Activated naive CD8-positive, alpha-beta T cell treated with anti-CD3 and anti-CD28 coated beads, Interleukin-2, amount 10 ng/mL, durations not matched to agents 7 days and 5 days (primary cell): ENCODE data around the gene GAB1. TPM values are rescaled to one million over a fixed set of nuclear protein-coding genes. Genes with fewer than 3 reads are reported as not detected.

Experiments used
- ATAC-seq: fragments of 150-1000 bp; cut with Tn5 transposase; one replicate; pipeline ENCODE4 v1.10.0; 2021; ENCODE audit warnings: low read depth, moderate library complexity
- POLR2A ChIA-PET: fragments of 350-600 bp; sonication (Branson Sonifier 250); formaldehyde crosslinking; loops from one replicate; lab custom pipeline; 2021; ENCODE audit warnings: antibody characterized with exemption; lab: Charles Lee
- DNase-seq: peaks from one replicate; pipeline ENCODE4 v3.0.0; 2021
- H3K27ac Mint-ChIP-seq: one replicate; pipeline ENCODE4 v1.8.0; 2022; ENCODE audit warnings: mild to moderate bottlenecking, mixed read lengths
- H3K27me3 Mint-ChIP-seq: one replicate; pipeline ENCODE4 v1.8.0; 2022; ENCODE audit warnings: mild to moderate bottlenecking, moderate library complexity, mixed read lengths
- H3K36me3 Mint-ChIP-seq: one replicate; pipeline ENCODE4 v1.8.0; 2021; ENCODE audit warnings: mild to moderate bottlenecking, mixed read lengths
- H3K4me1 Mint-ChIP-seq: one replicate; pipeline ENCODE4 v1.8.0; 2021; ENCODE audit warnings: mixed read lengths
- H3K4me3 Mint-ChIP-seq: one replicate; pipeline ENCODE4 v1.8.0; 2022; ENCODE audit warnings: mild to moderate bottlenecking, moderate library complexity, mixed read lengths
- H3K9me3 Mint-ChIP-seq: one replicate; pipeline ENCODE4 v1.8.0; 2021; ENCODE audit warnings: mixed read lengths
- total RNA-seq, 2 experiments: library from RNA; stranded (reverse); gene quantifications; one replicate each; pipeline ENCODE4 v1.2.3, GENCODE V29; 2021

Gene GAB1
- under 1 TPM; 0.62 to 0.80 TPM for total RNA-seq

DNA sequence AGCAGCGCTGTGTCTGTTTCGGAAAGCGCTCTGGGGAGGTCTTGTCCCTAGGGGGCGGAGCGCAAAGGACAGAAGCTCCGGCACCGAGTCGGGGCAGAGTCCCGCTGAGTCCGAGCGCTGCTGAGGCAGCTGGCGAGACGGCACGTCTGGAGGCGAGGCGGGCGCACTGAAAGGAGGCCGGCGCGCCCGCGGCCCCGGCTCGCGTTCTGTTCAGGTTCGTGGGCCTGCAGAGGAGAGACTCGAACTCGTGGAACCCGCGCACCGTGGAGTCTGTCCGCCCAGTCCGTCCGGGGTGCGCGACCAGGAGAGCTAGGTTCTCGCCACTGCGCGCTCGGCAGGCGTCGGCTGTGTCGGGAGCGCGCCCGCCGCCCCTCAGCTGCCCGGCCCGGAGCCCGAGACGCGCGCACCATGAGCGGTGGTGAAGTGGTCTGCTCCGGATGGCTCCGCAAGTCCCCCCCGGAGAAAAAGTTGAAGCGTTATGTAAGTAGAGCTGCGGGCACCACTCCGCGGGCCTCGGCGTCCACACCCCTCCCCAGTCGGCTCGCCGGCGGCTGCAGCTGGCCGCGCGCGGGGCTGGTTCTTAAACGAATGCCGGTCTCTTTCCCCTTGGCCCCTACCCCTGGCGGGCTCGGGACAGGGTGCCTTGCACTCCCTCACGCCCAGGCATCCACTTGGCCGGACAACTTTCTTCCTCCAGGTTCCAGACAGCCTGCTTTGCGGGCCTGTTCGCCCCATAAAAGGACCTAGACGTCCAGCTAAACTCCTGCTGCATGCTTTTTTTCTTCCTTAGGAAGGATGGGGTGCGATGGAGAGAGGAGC, at the start of gene GAB1:
TSS of gene GAB1 (plus strand) at position 96 of the 819 bp plus-strand sequence. CDS start at position 409, 313 bp downstream.
- POLR2A ChIA-PET = no interaction called here
- Mint-ChIP-seq H3K36me3 (no peaks in the 10 kb centered on the region), H3K27ac (no peak within 1 kb of the TSS), H3K27me3 (peaks cover 66% of the 10 kb centered on the region), H3K4me1 (peaks cover 9% of the 10 kb centered on the region), H3K9me3 (no peaks in the 10 kb centered on the region), H3K4me3 (peak within 1 kb of the TSS; percentile 83)
- DNase-seq (peak; percentile 54), ATAC-seq (peak; percentile 46)

DNA sequence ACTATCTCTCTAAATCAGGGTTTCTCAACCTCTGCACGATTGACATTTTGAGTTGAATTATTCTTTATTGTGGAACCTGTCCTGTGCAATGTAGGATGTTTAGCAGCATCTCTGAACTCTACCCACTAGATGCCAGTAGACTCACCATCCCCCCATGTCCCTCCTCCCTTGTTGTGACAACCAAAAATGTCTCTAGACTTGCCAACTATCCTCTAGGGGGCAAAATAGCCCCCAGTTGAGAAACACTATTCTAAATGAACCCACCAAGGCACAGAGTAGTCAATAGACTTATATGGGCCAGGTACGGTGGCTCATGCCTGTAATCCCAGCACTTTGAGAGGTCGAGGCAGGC, 49.1 kb upstream of the GAB1 start:
- no peaks in the 10 kb centered on the region for H3K36me3 Mint-ChIP-seq
- POLR2A ChIA-PET = no interaction called here
- no peak overlapping the region for H3K27ac Mint-ChIP-seq
- H3K4me1 Mint-ChIP-seq = no peaks in the 10 kb centered on the region
- no peaks in the 10 kb centered on the region for H3K9me3 Mint-ChIP-seq
- ATAC-seq (no peak), DNase-seq (no peak)
- H3K27me3 Mint-ChIP-seq = no peaks in the 10 kb centered on the region
- no peak overlapping the region for H3K4me3 Mint-ChIP-seq

DNA sequence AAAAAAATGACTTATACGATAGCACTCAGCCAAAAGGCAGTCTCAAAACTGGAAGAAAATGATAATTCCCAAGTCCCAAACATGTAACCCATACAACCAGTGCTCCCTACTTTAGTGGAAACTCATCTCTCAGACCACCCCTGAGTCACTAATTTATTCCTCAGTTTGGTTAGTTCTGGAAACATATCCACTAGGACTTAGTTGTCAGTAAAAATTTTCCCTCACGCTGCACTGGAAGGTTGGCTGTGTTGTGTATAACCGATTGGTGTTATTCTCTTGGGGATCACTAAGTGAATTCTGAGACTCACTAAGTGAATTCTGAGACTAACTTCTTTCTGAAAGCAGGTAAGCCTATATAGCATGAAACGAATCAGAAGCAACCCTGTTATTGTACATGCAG, 48.5 kb upstream of the GAB1 start:
- ATAC-seq (no peak), DNase-seq (no peak)
- Mint-ChIP-seq H3K36me3 (no peaks in the 10 kb centered on the region), H3K4me3 (no peak overlapping the region), H3K27ac (no peak overlapping the region), H3K4me1 (no peaks in the 10 kb centered on the region), H3K27me3 (no peaks in the 10 kb centered on the region), H3K9me3 (no peaks in the 10 kb centered on the region)
- POLR2A ChIA-PET = no interaction called here

DNA sequence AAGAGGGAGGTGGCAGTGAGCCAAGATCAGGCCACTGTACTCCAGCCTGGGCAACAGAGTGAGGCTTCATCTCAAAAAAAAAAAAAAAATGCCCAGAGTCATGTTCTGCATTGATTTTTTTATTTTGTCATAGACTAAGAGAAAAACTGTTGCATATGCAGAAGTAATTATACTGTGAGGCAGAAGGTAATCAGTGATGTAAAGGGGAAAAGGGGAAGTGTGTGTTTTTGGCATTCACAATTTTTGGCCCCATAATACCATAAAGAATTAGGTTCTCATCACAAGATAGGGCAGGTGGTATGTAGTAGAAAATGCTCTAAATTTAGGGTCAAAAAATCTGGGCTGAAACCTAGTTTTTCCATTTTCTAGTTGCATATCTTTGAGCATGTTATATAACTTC, 47.3 kb upstream of the GAB1 start:
- H3K9me3 Mint-ChIP-seq = no peaks in the 10 kb centered on the region
- ATAC-seq (no peak), DNase-seq (no peak)
- H3K27me3 Mint-ChIP-seq = no peaks in the 10 kb centered on the region
- H3K4me3 Mint-ChIP-seq = no peak overlapping the region
- H3K4me1 Mint-ChIP-seq = no peaks in the 10 kb centered on the region
- POLR2A ChIA-PET = no interaction called here
- H3K27ac Mint-ChIP-seq = no peak overlapping the region
- no peaks in the 10 kb centered on the region for H3K36me3 Mint-ChIP-seq

DNA sequence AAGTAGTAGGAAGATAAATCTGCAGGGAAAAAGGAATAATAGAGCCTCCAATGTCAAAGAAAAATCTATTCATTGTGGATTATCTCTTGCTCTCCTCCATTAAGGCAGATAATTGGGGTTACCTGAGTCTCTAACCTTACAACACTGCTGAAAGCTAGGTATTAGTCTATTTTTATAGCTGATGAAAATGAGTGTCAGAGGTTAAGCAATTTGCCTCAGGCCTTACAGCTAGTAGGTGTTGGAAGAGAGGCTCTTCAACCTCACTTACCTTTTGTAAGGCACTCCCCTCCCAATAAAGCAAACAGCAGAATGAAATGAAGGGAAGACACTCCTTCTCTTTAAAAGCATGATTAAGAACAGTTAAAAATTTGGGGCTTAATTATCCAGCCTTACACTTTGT, 45.4 kb upstream of the GAB1 start:
- H3K9me3 Mint-ChIP-seq = no peaks in the 10 kb centered on the region
- no peak overlapping the region for H3K4me3 Mint-ChIP-seq
- H3K4me1 Mint-ChIP-seq = no peaks in the 10 kb centered on the region
- ATAC-seq = no peak
- no peak for DNase-seq
- no peak overlapping the region for H3K27ac Mint-ChIP-seq
- H3K36me3 Mint-ChIP-seq = no peaks in the 10 kb centered on the region
- POLR2A ChIA-PET = no interaction called here
- no peaks in the 10 kb centered on the region for H3K27me3 Mint-ChIP-seq

DNA sequence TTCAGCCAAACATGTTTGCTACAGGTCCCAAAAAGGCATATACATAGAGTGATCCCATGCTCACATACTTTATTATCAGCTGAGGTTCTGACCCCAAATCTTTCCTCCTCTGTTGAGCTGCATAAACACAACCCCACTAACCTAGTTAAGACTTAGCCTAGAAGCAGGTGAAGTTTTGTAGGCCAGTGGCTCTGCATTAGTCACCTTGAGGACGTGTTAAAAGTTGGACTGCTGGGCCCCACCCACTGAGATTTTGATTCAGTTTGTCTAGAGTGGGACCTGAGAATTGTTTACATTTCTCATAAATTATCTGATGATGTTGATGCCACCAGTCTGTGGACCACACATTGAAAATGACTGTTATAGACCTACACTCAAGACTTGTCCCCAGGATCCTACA, 43.8 kb upstream of the GAB1 start:
- no peaks in the 10 kb centered on the region for H3K36me3 Mint-ChIP-seq
- no peaks in the 10 kb centered on the region for H3K27me3 Mint-ChIP-seq
- no peak overlapping the region for H3K27ac Mint-ChIP-seq
- no peaks in the 10 kb centered on the region for H3K9me3 Mint-ChIP-seq
- ATAC-seq = no peak
- no peak overlapping the region for H3K4me3 Mint-ChIP-seq
- no peak for DNase-seq
- no peaks in the 10 kb centered on the region for H3K4me1 Mint-ChIP-seq
- POLR2A ChIA-PET = no interaction called here

DNA sequence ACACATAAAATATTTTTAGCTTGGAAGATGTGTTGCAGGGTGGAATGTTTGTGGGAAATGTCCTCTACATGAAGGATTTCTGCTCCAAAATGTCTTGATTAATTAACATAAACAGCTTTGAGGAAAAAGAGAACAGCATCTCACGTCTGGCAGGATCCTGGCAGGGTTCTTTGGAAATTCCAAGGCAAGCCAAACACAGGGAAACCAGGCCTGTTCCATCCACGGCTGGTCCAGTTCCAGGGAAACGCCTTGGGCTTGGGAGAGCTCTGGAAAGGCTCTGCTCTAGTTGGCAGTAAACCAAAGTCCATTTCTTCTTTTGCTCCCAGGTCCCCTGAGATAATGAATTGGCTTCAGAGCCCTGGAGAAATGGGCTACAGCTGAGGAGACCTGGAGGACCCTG, 42.4 kb upstream of the GAB1 start:
- Mint-ChIP-seq H3K27me3 (no peaks in the 10 kb centered on the region), H3K9me3 (peaks cover 2% of the 10 kb centered on the region), H3K4me1 (no peaks in the 10 kb centered on the region), H3K27ac (no peak overlapping the region), H3K4me3 (no peak overlapping the region), H3K36me3 (no peaks in the 10 kb centered on the region)
- DNase-seq (no peak), ATAC-seq (no peak)
- POLR2A ChIA-PET = no interaction called here

DNA sequence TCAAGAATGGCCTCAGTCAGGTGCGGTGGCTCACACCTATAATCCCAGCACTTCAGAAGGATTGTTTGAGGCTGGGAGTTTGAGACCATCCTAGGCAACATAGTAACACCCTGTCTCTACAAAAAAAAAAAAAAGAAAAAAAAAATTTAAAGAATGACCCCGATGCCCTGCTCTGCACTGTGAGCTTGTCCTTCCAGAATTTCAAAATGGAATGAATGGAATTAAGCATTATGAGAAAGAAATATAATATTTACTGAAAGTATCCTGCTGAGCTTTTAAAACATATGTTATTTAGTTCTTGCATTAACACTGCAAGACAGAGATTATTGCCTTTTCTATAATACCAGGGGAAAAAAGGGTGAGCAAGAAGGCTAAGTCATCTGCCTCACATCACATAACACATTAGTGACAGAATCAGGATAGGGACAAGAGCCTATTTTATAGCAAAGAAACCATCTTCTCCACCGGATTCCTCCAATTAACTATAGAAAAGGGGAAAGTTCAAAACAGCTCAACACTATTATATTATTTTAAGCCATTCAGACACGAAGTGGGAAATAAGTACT, 41.9 kb upstream of the GAB1 start:
- Mint-ChIP-seq H3K27ac (no peak overlapping the region), H3K9me3 (peaks cover 4% of the 10 kb centered on the region), H3K4me3 (no peak overlapping the region), H3K27me3 (no peaks in the 10 kb centered on the region), H3K4me1 (no peaks in the 10 kb centered on the region), H3K36me3 (no peaks in the 10 kb centered on the region)
- POLR2A ChIA-PET = no interaction called here
- no peak for ATAC-seq
- DNase-seq = no peak

DNA sequence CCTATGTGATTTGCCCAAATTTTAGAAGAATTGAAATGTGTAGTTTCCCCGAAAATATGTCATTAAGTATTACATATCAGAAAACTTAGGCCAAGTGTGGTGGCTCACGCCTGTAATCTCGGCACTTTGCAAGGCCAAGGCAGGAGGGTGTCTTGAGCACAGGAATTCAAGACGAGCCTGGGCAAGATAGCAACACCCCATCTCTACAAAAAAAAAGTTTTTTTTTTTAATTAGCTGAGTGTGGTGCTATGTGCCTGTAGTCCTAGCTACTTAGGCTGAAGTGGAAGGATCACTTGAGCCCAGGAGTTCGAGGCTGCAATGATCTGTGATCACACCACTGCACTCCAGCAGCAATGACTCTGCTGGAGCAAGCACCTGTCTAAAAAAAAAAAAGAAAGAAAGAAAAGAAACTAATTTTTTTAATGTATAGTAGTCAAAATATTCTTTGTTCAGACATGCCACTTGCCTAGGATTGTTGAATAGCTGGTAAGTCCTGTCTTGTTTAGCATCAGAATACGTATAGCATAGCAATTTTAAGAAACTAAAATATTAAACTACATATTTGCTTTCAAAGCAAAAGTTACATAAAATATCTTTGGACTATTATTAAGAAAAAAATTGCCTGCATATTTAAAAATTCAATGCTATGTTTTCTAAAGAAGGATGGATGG, 40.1 kb upstream of the GAB1 start:
- POLR2A ChIA-PET = no interaction called here
- no peak for ATAC-seq
- no peak overlapping the region for H3K4me3 Mint-ChIP-seq
- no peak overlapping the region for H3K27ac Mint-ChIP-seq
- H3K27me3 Mint-ChIP-seq = no peaks in the 10 kb centered on the region
- H3K4me1 Mint-ChIP-seq = no peaks in the 10 kb centered on the region
- no peak for DNase-seq
- H3K9me3 Mint-ChIP-seq = peaks cover 4% of the 10 kb centered on the region
- H3K36me3 Mint-ChIP-seq = no peaks in the 10 kb centered on the region

DNA sequence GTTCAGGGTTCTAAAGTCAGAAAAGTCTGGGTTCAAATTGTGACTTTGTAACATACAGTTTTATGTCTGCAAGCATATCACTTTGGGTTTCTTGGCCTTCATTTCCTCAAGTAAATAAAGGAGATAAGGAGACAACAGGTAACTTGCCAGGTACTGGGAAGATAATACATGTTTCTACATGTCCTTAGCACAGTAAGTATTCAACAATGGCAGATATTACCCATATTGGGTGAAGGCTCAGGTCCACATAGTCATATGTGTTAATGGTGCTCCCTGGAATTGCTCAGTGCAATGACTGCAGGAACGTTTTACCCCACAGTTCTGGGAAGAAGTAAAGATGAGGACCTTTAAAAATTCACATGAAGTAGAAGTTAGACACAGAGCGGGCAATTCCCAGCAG, 35.8 kb upstream of the GAB1 start:
- DNase-seq (no peak), ATAC-seq (no peak)
- Mint-ChIP-seq H3K9me3 (peaks cover 4% of the 10 kb centered on the region), H3K27ac (no peak overlapping the region), H3K4me1 (no peaks in the 10 kb centered on the region), H3K4me3 (no peak overlapping the region), H3K36me3 (no peaks in the 10 kb centered on the region), H3K27me3 (no peaks in the 10 kb centered on the region)
- POLR2A ChIA-PET = no interaction called here

DNA sequence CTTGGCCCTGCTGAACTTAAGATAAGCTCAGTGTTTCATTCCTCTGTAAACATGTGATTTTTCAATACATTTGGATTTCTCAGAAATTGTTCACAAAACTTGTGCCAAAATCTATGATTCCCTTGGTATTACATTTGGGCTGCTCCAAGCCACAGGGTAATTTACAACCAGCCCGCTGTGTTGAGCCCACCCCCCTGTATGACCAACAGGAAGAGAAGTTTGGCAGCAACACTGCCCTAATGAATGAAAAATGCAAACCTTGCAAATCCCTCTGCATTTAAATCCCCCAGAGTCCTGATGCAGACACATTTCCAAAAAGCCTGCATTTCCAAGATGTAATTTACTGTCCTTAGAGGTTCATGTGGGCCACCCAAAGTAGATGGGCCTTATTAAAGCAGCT, 34.1 kb upstream of the GAB1 start:
- Mint-ChIP-seq H3K4me3 (no peak overlapping the region), H3K9me3 (peaks cover 4% of the 10 kb centered on the region), H3K4me1 (no peaks in the 10 kb centered on the region), H3K36me3 (no peaks in the 10 kb centered on the region), H3K27me3 (no peaks in the 10 kb centered on the region), H3K27ac (no peak overlapping the region)
- DNase-seq = no peak
- ATAC-seq = no peak
- POLR2A ChIA-PET = no interaction called here

DNA sequence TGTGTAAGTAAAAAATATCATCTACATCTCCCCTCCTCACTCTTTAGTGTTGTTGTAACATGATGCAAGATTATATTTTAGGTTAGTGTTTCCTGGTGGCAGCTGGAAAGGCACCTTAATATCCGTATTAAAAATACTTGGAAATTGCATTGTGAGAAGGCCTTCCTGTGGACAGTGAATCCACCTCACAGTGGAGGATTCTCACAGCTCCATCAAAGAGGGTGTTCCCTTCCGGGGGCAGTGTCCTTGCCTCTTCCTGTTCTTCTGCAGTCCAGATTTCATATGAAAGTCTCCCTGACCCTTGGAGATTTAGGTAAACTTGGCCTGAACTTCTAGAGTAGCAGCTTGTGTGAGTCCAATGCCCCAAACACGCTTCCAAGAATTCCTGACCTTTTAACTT, 29.9 kb upstream of the GAB1 start:
- H3K27ac Mint-ChIP-seq = no peak overlapping the region
- ATAC-seq (no peak), DNase-seq (no peak)
- POLR2A ChIA-PET = no interaction called here
- peaks cover 3% of the 10 kb centered on the region for H3K27me3 Mint-ChIP-seq
- no peak overlapping the region for H3K4me3 Mint-ChIP-seq
- H3K4me1 Mint-ChIP-seq = no peaks in the 10 kb centered on the region
- H3K36me3 Mint-ChIP-seq = no peaks in the 10 kb centered on the region
- H3K9me3 Mint-ChIP-seq = no peaks in the 10 kb centered on the region

DNA sequence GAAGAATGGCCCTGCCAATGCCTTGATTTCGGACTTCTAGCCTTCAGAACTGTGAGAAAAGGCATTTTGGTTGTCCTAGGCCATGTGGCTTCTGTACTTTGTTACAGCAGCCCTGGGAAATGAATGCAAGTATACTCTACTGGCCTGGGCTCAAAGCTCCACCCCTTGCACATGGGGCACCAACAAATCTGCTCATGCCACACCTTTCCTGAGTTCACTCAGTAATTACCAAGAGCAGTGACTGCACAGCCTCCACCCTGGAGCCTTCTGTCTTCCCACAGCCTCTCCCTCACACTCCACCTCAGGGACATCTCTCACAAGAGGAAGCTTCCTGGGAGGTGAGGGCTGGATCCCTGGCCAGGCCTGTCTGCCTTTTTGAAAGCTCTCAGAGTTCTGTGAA, 29.1 kb upstream of the GAB1 start:
- H3K4me3 Mint-ChIP-seq = no peak overlapping the region
- ATAC-seq (no peak), DNase-seq (no peak)
- H3K9me3 Mint-ChIP-seq = no peaks in the 10 kb centered on the region
- POLR2A ChIA-PET = no interaction called here
- peaks cover 5% of the 10 kb centered on the region for H3K27me3 Mint-ChIP-seq
- no peaks in the 10 kb centered on the region for H3K4me1 Mint-ChIP-seq
- no peaks in the 10 kb centered on the region for H3K36me3 Mint-ChIP-seq
- H3K27ac Mint-ChIP-seq = no peak overlapping the region

DNA sequence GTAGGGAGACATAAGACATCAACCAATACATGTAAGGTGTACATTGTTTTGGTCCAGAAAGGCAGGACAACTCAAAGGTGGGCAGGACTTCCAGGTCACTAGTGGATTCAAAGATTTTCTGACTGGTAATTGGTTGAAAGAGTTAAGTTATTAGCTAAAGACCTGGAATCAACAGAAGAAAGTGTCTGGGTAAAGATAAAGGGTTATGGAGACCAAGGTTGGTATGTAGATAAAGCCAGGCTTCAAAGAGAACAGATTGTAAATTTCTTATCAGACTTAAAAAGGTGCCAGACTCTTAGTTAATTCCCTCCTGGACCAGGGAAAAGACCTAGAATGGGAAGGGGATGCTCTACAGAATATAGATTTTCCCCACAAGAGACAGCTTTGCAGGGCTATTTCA, 28.3 kb upstream of the GAB1 start:
- H3K4me1 Mint-ChIP-seq = no peaks in the 10 kb centered on the region
- DNase-seq (no peak), ATAC-seq (no peak)
- no peaks in the 10 kb centered on the region for H3K36me3 Mint-ChIP-seq
- POLR2A ChIA-PET = no interaction called here
- no peaks in the 10 kb centered on the region for H3K9me3 Mint-ChIP-seq
- no peak overlapping the region for H3K4me3 Mint-ChIP-seq
- H3K27ac Mint-ChIP-seq = no peak overlapping the region
- H3K27me3 Mint-ChIP-seq = peaks cover 5% of the 10 kb centered on the region
